ENCODE data around the gene GPR143. TPM values are rescaled to one million over a fixed set of nuclear protein-coding genes. Genes with fewer than 3 reads are reported as not detected.

GPR143 gene
- total and polyA plus RNA-seq, 2 of the 4 experiments (the other 2 are of a cell fraction), result 0.07 TPM; not detected in 1

DNA sequence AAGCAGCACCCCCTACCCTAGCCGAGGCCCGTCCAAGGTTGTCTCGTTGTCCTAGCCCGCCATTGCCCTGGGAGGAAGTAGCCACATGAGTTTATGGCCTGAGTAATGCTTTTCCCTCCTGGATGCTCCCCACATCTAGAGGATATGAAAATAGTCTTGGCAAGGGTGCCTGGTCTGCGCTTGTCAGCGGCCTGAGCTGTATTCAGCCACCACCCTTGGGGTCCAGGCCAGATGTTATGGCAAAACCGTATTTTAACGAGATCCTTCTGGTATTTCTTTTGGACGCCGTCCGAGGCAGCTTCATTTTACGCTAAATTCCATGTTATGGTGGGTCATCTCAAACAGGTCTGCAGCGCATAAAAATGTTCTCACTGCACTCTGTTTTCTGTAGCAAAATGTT lies 89.3 kb downstream of the GPR143 start:
- no peak overlapping the region for H3K4me2 ChIP-seq (ENCODE audit: low read depth, low read length)
- H2AK9ac ChIP-seq (replicated peaks; ENCODE audit: low read depth, low read length, poor library complexity), result no peak overlapping the region
- ChIA-PET CTCF (no interaction called here), POLR2A (ENCODE audit: unreplicated experiment) (no interaction called here)
- ATAC-seq (ENCODE audit: low read depth) (no peak), DNase-seq (no peak)
- H3K23ac ChIP-seq (ENCODE audit: low read depth, low read length), result no peak overlapping the region
- H4K5ac ChIP-seq (ENCODE audit: low read depth, low read length), result no peak overlapping the region
- H3K14ac ChIP-seq (replicated peaks; ENCODE audit: low read depth, low read length), result no peak overlapping the region
- in situ Hi-C loops (cut with MboI; ENCODE audit: low sequenced_read_pairs), result no loop called here
- H2BK120ac ChIP-seq (ENCODE audit: low read depth, low read length), result no peak overlapping the region
- BruUV-seq (replicated peaks), result no TSS peak
- no peak overlapping the region for H2BK20ac ChIP-seq (ENCODE audit: low read depth, low read length)
- WGBS, 2 experiments (ENCODE audit: extremely low coverage in 2 of 2, insufficient read length in 1 of 2), result no CpG with 5 or more reads among the region's 13 CpGs
- H3K9ac ChIP-seq (ENCODE audit: low read depth, low read length), result no peak overlapping the region
- no peak overlapping the region for H2BK15ac ChIP-seq (ENCODE audit: low read depth, low read length)
- no peak overlapping the region for H3K56ac ChIP-seq (ENCODE audit: extremely low read depth, insufficient read depth, low read length)
- no peak overlapping the region for H2BK5ac ChIP-seq (ENCODE audit: low read depth, low read length, poor library complexity, severe bottlenecking)
- H3K27me3 ChIP-seq (ENCODE audit: control insufficient read depth, insufficient read depth, low read length), result no peaks in the 10 kb centered on the region
- H3K9me1 ChIP-seq (ENCODE audit: insufficient read depth, low read length), result peaks cover 6% of the 10 kb centered on the region
- H3K36me3 ChIP-seq (ENCODE audit: control insufficient read depth, insufficient read depth, low read length), result peaks cover 6% of the 10 kb centered on the region
- H2AK5ac ChIP-seq (ENCODE audit: low read depth, low read length), result no peak overlapping the region
- H3K4ac ChIP-seq (ENCODE audit: low read depth, low read length), result no peak overlapping the region
- H3K4me3 ChIP-seq (ENCODE audit: insufficient read depth, low read depth, low read length), result no peak overlapping the region
- H3K27ac ChIP-seq (ENCODE audit: insufficient read depth, low read length), result no peak overlapping the region
- no peaks in the 10 kb centered on the region for H4K20me1 ChIP-seq (ENCODE audit: insufficient read depth, low read length)
- intact Hi-C loops (cut with micrococcal nuclease), result no loop called here
- H2AFZ ChIP-seq (replicated peaks; ENCODE audit: low read length, poor library complexity), result no peak overlapping the region
- peaks cover 3% of the 10 kb centered on the region; the same call in 1 of the 2 replicates for H3K9me3 ChIP-seq (ENCODE audit: control insufficient read depth, insufficient read depth, low read length)
- no peaks in the 10 kb centered on the region; the same call in 1 of the 2 replicates for H3K4me1 ChIP-seq (ENCODE audit: control insufficient read depth, insufficient read depth, low read length)
- dilution Hi-C loops (cut with HindIII; ENCODE audit: low sequenced_read_pairs, unreplicated experiment), result no loop called here
- TF ChIP-seq BHLHE40 (IDR thresholded peaks at IDR 0.05; ENCODE audit: low read depth, low read length), result no peak
- TF ChIP-seq RAD21 (IDR thresholded peaks at IDR 0.05; ENCODE audit: low read length), result no peak
- TF ChIP-seq, protein P1, sequence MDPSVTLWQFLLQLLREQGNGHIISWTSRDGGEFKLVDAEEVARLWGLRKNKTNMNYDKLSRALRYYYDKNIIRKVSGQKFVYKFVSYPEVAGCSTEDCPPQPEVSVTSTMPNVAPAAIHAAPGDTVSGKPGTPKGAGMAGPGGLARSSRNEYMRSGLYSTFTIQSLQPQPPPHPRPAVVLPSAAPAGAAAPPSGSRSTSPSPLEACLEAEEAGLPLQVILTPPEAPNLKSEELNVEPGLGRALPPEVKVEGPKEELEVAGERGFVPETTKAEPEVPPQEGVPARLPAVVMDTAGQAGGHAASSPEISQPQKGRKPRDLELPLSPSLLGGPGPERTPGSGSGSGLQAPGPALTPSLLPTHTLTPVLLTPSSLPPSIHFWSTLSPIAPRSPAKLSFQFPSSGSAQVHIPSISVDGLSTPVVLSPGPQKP (IDR thresholded peaks at IDR 0.05; ENCODE audit: borderline replicate concordance, low read depth, low read length), result no peak
- TF ChIP-seq, protein P2, sequence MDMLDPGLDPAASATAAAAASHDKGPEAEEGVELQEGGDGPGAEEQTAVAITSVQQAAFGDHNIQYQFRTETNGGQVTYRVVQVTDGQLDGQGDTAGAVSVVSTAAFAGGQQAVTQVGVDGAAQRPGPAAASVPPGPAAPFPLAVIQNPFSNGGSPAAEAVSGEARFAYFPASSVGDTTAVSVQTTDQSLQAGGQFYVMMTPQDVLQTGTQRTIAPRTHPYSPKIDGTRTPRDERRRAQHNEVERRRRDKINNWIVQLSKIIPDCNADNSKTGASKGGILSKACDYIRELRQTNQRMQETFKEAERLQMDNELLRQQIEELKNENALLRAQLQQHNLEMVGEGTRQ (IDR thresholded peaks at IDR 0.05; ENCODE audit: low read depth, low read length), result no peak
- TF ChIP-seq CHD1 (IDR thresholded peaks at IDR 0.05; ENCODE audit: low read depth, low read length), result no peak
- TF ChIP-seq RCOR1 (IDR thresholded peaks at IDR 0.05; ENCODE audit: insufficient replicate concordance, low read length), result no peak
- TF ChIP-seq FOS (IDR thresholded peaks at IDR 0.05; ENCODE audit: low read depth, low read length), result no peak
- TF ChIP-seq NFE2L2 (IDR thresholded peaks at IDR 0.05; ENCODE audit: low read depth, low read length), result no peak
- no peak for TF ChIP-seq MAZ (IDR thresholded peaks at IDR 0.05; ENCODE audit: borderline replicate concordance, low read depth, low read length)
- no peak for TF ChIP-seq MXI1 (IDR thresholded peaks at IDR 0.05; ENCODE audit: borderline replicate concordance, low read depth, low read length)
- TF ChIP-seq CEBPB (IDR thresholded peaks at IDR 0.05; ENCODE audit: low read depth, low read length), result no peak
- TF ChIP-seq SMC3 (IDR thresholded peaks at IDR 0.05; ENCODE audit: low read depth, low read length), result no peak
- no peak for TF ChIP-seq RFX5 (IDR thresholded peaks at IDR 0.05; ENCODE audit: low read depth, low read length)
- no peak for TF ChIP-seq MAFK (IDR thresholded peaks at IDR 0.05; ENCODE audit: low read depth, low read length)
- TF ChIP-seq CTCF (conservative IDR thresholded peaks at IDR 0.05; ENCODE audit: low read depth, low read length), result no peak
- no peak for TF ChIP-seq POLR2A (IDR thresholded peaks at IDR 0.05; ENCODE audit: low read depth, low read length)
- H4K91ac ChIP-seq (ENCODE audit: insufficient read depth, low read depth, low read length), result no peak overlapping the region
- peaks cover 8 to 57% of the 10 kb centered on the region in 2 experiments for H3K79me1 ChIP-seq (ENCODE audit: low read depth in 1 of 2, low read length in 2 of 2)
- no peak overlapping the region for H3K18ac ChIP-seq (ENCODE audit: low read depth, low read length)
- no peak overlapping the region for H4K8ac ChIP-seq (ENCODE audit: low read depth in 2 of 2, low read length in 2 of 2)
